Naive thymus-derived CD4-positive, alpha-beta T cell (primary cell): ENCODE results near the gene IQCK. TPM values are rescaled to one million over a fixed set of nuclear protein-coding genes. Genes with fewer than 3 reads are reported as not detected.

Source experiments
- ATAC-seq: fragments of 150-1000 bp; cut with Tn5 transposase; 2 replicates; pipeline ENCODE4 v1.10.0; 2021; ENCODE audit warnings: mild to moderate bottlenecking, moderate library complexity
- CTCF ChIA-PET: fragments of 350-600 bp; sonication (Branson Sonifier 250); formaldehyde crosslinking; loops from one replicate; lab custom pipeline; 2021; ENCODE audit warnings: antibody characterized with exemption; lab: Charles Lee
- POLR2A ChIA-PET: fragments of 350-600 bp; sonication (Branson Sonifier 250); formaldehyde crosslinking; loops from one replicate; lab custom pipeline; 2021; ENCODE audit warnings: antibody characterized with exemption, inconsistent platforms; lab: Charles Lee
- DNase-seq, 9 donors: peaks; one replicate each; pipeline versions ENCODE4 v3.0.0 to v3.0.0-alpha.2; 2020 to 2022; ENCODE audit warnings: mixed read lengths in 1 of 9
- H3K27ac ChIP-seq: one replicate; pipeline ENCODE4 v1.7.0; 2013; ENCODE audit warnings: mild to moderate bottlenecking, low read depth, low read length, moderate library complexity
- H3K27me3 ChIP-seq, 2 donors: one replicate each; pipeline ENCODE4 v1.7.0; 2013; ENCODE audit warnings: low read length in 2 of 2, mild to moderate bottlenecking in 2 of 2, moderate library complexity in 2 of 2; ENCODE audit not compliant: control insufficient read depth in 2 of 2, insufficient read depth in 2 of 2
- H3K36me3 ChIP-seq, 3 experiments: 1 replicate in 2 of 3; 2 replicates in 1 of 3; pipeline ENCODE4 v1.7.0; 2013; ENCODE audit warnings: low read length in 3 of 3, mild to moderate bottlenecking in 3 of 3, moderate library complexity in 1 of 3; ENCODE audit not compliant: insufficient read depth in 3 of 3, control insufficient read depth in 2 of 3
- H3K4me1 ChIP-seq, 2 donors: one replicate each; pipeline ENCODE4 v1.7.0; 2013; ENCODE audit warnings: low read length in 2 of 2, mild to moderate bottlenecking in 2 of 2, moderate library complexity in 1 of 2; ENCODE audit not compliant: control insufficient read depth in 2 of 2, insufficient read depth in 2 of 2
- H3K4me3 ChIP-seq: 2 replicates; pipeline ENCODE4 v1.7.0; 2013; ENCODE audit warnings: mild to moderate bottlenecking, low read length
- H3K9me3 ChIP-seq, 3 experiments: 1 replicate in 2 of 3; 2 replicates in 1 of 3; pipeline ENCODE4 v1.7.0; 2013; ENCODE audit warnings: low read length in 3 of 3; ENCODE audit not compliant: control insufficient read depth in 2 of 3
- H3K27ac Mint-ChIP-seq, 9 donors: one replicate each; pipeline ENCODE4 v1.8.0; 2020 to 2022; ENCODE audit warnings: mixed read lengths in 9 of 9, mild to moderate bottlenecking in 8 of 9, moderate library complexity in 5 of 9, inconsistent platforms in 2 of 9
- H3K27me3 Mint-ChIP-seq, 5 donors: one replicate each; pipeline ENCODE4 v1.8.0; 2021 to 2022; ENCODE audit warnings: mixed read lengths in 5 of 5, mild to moderate bottlenecking in 1 of 5
- H3K36me3 Mint-ChIP-seq, 5 donors: one replicate each; pipeline ENCODE4 v1.8.0; 2020 to 2022; ENCODE audit warnings: mixed read lengths in 5 of 5, mild to moderate bottlenecking in 3 of 5, inconsistent platforms in 1 of 5
- H3K4me1 Mint-ChIP-seq, 7 donors: one replicate each; pipeline ENCODE4 v1.8.0; 2020 to 2022; ENCODE audit warnings: mixed read lengths in 7 of 7, mild to moderate bottlenecking in 3 of 7, inconsistent platforms in 1 of 7
- H3K4me3 Mint-ChIP-seq, 10 donors: one replicate each; pipeline ENCODE4 v1.8.0; 2020 to 2022; ENCODE audit warnings: mild to moderate bottlenecking in 10 of 10, mixed read lengths in 10 of 10, moderate library complexity in 6 of 10, inconsistent platforms in 2 of 10
- H3K9me3 Mint-ChIP-seq, 11 donors: one replicate each; pipeline ENCODE4 v1.8.0; 2020 to 2022; ENCODE audit warnings: mixed read lengths in 11 of 11, mild to moderate bottlenecking in 4 of 11, inconsistent platforms in 1 of 11, moderate library complexity in 1 of 11
- intact Hi-C, 2 donors: fragments of 100-400 bp; cut with micrococcal nuclease; formaldehyde crosslinking; loops; one replicate each; pipeline ENCODE4 v1.15.1; 2023
- polyA plus RNA-seq, 2 donors: library from polyadenylated mRNA; unstranded; fragments of 300-500 nt; fragmentation: Illumina TruSeq; gene quantifications; one replicate each; pipeline ENCODE4 v1.2.3, GENCODE V29; 2021
- total RNA-seq, 6 experiments: library from RNA in 5 of 6; stranded (reverse) in 5 of 6; gene quantifications; 1 replicate in 5 of 6; 2 replicates in 1 of 6; pipeline ENCODE4 v1.2.3 and lab custom pipeline; 2021 to 2026

Gene IQCK
- total and polyA plus RNA-seq, 7 experiments from 2014 or later, result 0.48 to 5.0 (median 3.4) TPM

DNA sequence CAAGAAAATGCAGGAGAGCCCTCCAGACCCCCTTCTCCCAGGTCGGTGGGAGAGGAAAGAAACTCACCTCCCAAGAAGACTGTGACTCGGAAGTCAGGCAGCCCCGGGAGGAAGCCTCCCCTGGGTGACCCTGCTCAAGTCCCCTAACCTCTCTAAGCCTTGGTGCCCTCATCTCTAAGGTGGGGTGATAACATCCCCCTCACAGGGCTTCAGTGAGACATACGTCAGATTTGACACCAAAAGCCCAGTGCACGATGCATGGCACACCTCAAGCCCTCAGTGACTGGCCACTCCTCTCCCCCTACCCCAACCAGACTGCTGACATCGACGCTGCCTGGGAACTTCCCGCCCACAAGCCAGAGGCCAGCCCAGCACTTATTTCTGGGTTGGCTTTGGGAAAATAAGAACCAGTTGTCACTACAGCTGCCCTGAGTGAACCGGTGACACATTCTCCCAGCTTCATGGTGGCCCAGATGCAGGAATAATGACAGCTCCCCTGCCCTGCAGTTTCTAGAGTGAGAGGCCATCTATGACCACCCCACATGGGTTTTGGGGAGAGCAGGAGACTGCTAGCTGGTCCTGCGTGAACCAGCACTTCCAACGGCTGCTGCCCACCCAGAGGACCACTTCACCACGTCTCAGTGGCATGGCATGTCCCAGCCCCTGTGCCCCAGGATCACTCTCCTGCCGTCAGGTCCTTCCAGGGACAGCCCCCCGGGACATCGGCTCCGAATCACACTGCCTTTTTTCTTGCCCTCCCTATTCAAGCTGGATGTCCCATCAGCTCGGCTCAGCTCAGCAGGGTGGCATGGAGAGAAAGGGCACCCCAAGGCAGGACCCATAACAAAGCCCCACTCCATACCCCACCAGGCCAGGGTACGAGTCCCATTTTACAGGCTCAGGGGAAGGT is 9.5 kb upstream of the IQCK start:
- H3K27ac Mint-ChIP-seq, result peak overlapping the region in 7 of 9 donors; percentile 40 to 83 (median 55)
- H3K4me3 Mint-ChIP-seq, result no peak overlapping the region
- Histone ChIP-seq H3K27me3 (no peaks in the 10 kb centered on the region), H3K36me3 (peaks cover 0 to 87% (median 11%) of the 10 kb centered on the region in 3 experiments), H3K4me1 (no peaks in the 10 kb centered on the region), H3K27ac (no peak overlapping the region), H3K4me3 (no peak overlapping the region), H3K9me3 (no peaks in the 10 kb centered on the region)
- H3K4me1 Mint-ChIP-seq, result peaks cover 0 to 21% (median 14%) of the 10 kb centered on the region in 7 donors
- ChIA-PET CTCF (no interaction called here), POLR2A (interaction anchor here (0.5 kb wide), 1 partner anchor 12 kb away, joined by 3 read pairs; no protein-coding TSS in a partner anchor)
- no peaks in the 10 kb centered on the region for H3K27me3 Mint-ChIP-seq
- H3K36me3 Mint-ChIP-seq, result peaks cover 9 to 63% (median 28%) of the 10 kb centered on the region in 5 donors
- DNase-seq, result no peak
- intact Hi-C loops, result no loop called here
- H3K9me3 Mint-ChIP-seq, result peaks cover 0 to 2% (median 0%) of the 10 kb centered on the region in 11 donors
- no peak for ATAC-seq

DNA sequence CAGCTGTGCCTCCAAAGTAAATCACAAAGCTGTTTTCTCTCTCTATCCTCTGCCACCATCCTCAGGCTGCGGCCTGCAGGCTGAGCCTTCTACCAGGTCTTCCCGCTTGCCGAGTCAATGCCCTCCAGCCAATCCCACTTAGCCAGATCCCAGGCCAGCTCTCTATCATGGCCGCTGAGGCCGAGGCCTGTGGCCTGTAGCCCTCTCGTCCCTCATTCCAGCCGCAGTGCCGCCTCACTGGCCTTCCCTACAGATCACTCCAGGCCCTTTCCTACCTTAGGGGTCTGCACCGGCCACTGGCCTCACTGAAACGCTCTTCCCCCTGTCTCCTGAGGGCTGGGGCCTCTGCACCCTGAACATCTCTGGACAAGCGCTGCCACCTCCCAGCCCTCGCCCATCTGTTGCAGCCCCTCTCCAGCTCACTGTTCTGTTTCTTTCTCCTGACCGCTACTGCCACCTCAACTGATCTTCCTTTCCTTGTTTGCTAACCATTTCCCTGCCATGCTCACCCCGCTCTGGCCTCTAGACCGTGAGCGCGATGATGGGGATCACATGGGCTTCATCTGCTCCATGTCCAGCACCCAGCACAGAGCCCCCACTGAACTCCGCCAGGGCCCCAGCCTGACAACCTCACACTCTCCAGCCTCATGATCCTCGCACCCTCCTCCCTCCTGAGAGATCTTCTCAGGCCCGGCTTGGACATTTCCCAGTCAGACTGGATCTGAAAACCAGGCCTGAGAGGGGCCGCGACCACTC is 8.5 kb upstream of the IQCK start:
- H3K4me1 ChIP-seq, result no peaks in the 10 kb centered on the region
- no peaks in the 10 kb centered on the region for H3K9me3 ChIP-seq
- H3K9me3 Mint-ChIP-seq, result peaks cover 0 to 2% (median 0%) of the 10 kb centered on the region in 11 donors
- ChIA-PET POLR2A (no interaction called here), CTCF (interaction anchor here (1.2 kb wide), 1 partner anchor 1660 kb away, joined by 4 read pairs; no protein-coding TSS in a partner anchor)
- H3K4me1 Mint-ChIP-seq, result peaks cover 0 to 30% (median 19%) of the 10 kb centered on the region in 7 donors
- no peak overlapping the region for H3K4me3 ChIP-seq
- peaks cover 8 to 61% (median 34%) of the 10 kb centered on the region in 5 donors for H3K36me3 Mint-ChIP-seq
- peaks cover 0 to 88% (median 11%) of the 10 kb centered on the region in 3 experiments for H3K36me3 ChIP-seq
- no peaks in the 10 kb centered on the region for H3K27me3 ChIP-seq
- ATAC-seq (no peak), DNase-seq (no peak)
- intact Hi-C loops, result no loop called here
- H3K27ac ChIP-seq, result no peak overlapping the region
- no peak overlapping the region for H3K4me3 Mint-ChIP-seq
- peak overlapping the region in 7 of 9 donors; percentile 40 to 85 (median 65) for H3K27ac Mint-ChIP-seq
- no peaks in the 10 kb centered on the region for H3K27me3 Mint-ChIP-seq

DNA sequence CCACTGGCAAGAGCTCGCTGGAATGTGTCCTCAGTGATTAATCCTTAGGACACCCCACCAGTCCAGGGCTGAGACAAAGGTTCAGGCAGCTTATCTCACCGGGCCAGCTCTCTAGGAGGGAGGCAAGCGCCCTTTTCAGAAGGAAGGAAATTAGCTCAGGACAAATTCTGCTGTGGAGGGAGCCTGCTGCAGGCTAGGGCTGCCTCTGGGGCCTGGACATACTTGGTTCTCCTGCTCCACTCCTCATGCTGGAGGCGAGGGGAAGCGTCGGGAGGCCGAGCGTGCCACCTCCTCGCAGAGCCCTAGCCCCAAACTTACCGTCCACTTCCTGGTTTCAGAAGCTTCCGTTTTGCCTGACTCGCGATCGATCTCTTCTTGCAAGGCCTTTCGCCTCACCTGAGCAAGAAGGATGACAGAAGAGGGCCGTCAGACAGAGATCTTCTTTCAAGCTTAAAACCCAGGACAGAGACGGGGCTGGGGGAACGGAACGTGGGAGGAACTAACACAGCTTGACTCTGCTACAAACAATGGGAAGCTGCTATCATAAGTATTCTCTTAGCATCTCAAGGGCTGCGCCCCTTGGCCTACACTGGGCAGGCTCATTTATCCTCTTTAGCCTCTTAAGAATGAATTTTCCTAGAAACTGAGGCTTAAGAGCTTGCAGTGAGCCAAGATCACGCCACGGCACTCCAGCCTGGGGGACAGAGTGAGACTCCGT is 7.7 kb upstream of the IQCK start:
- POLR2A ChIA-PET, result no interaction called here

DNA sequence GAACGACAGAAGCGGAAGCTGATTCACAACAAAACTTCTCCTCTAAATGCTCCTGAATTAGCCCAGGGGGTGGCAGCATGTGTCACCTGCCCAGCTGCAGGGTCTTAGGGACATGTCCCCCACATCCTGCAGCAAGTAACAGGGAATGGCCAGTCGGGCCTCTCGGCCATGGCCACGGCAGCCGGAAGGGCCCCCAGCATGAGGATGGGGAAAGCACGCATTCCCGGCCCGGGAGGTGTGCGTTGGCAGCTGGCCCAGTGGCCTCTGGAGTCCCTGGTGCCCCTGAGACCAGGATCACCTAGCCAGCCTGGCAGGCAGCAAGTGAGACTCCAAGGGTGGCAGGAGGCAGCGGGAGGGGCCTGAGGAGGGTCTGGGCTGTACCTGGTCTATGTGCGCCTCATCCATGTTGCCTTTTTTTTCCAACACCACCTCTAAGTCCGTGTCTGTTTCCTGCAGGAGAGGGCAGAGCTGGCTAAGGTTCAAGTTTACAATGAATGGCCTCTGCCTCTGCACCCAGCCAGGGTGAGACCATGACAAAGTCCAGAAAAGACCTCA is 7.0 kb upstream of the IQCK start:
- Mint-ChIP-seq H3K9me3 (peaks cover 0 to 2% (median 0%) of the 10 kb centered on the region in 11 donors), H3K27ac (peak overlapping the region in 2 of 9 donors; percentile 28 to 84), H3K36me3 (peaks cover 8 to 51% (median 28%) of the 10 kb centered on the region in 5 donors), H3K27me3 (no peaks in the 10 kb centered on the region), H3K4me3 (no peak overlapping the region), H3K4me1 (peaks cover 2 to 40% (median 28%) of the 10 kb centered on the region in 7 donors)
- no peak for ATAC-seq
- intact Hi-C loops, result no loop called here
- Histone ChIP-seq H3K27ac (no peak overlapping the region), H3K9me3 (no peaks in the 10 kb centered on the region), H3K36me3 (peaks cover 0 to 76% (median 11%) of the 10 kb centered on the region in 3 experiments), H3K4me1 (no peaks in the 10 kb centered on the region), H3K27me3 (no peaks in the 10 kb centered on the region), H3K4me3 (no peak overlapping the region)
- POLR2A ChIA-PET, result no interaction called here
- CTCF ChIA-PET, result interaction anchor here (0.5 kb wide), 1 partner anchor 60 kb away, joined by 3 read pairs; no protein-coding TSS in a partner anchor
- DNase-seq, result no peak

More for the DNA sequence above, 7.7 kb upstream of the IQCK start:
- CTCF ChIA-PET, result interaction anchor here (0.5 to 1.2 kb wide), 2 partner anchors 60 to 1661 kb away, joined by 3 to 4 read pairs; no protein-coding TSS in a partner anchor
- Histone ChIP-seq H3K9me3 (no peaks in the 10 kb centered on the region), H3K4me3 (no peak overlapping the region), H3K4me1 (no peaks in the 10 kb centered on the region), H3K27me3 (no peaks in the 10 kb centered on the region), H3K27ac (no peak overlapping the region), H3K36me3 (peaks cover 0 to 83% (median 11%) of the 10 kb centered on the region in 3 experiments)
- H3K9me3 Mint-ChIP-seq, result peaks cover 0 to 2% (median 0%) of the 10 kb centered on the region in 11 donors
- intact Hi-C loops, result no loop called here
- no peak overlapping the region for H3K4me3 Mint-ChIP-seq
- H3K4me1 Mint-ChIP-seq, result peaks cover 0 to 34% (median 23%) of the 10 kb centered on the region in 7 donors
- DNase-seq (no peak), ATAC-seq (no peak)
- H3K36me3 Mint-ChIP-seq, result peaks cover 11 to 58% (median 32%) of the 10 kb centered on the region in 5 donors
- no peaks in the 10 kb centered on the region for H3K27me3 Mint-ChIP-seq
- H3K27ac Mint-ChIP-seq, result peak overlapping the region in 4 of 9 donors; percentile 17 to 68 (median 53)

DNA sequence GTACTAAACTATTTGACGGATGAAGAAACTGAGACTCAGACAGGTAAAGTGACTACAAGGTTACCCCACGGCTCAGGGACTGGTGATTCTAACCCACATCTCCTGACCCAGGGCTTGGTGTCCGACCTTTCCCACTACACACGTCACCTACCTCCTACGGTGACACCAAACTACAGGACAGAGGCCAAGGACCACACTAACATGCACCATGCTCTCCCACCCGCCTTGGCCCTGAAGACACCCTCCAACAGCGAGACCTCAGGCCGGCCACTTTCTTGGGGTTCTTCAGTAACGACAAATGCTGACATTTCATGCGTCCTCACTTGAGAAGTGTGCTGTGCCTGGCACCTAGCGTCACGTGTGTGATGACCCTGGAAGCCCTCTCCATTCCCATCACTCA is 6.4 kb upstream of the IQCK start:
- H3K4me3 Mint-ChIP-seq, result no peak overlapping the region
- Histone ChIP-seq H3K4me1 (no peaks in the 10 kb centered on the region), H3K27me3 (no peaks in the 10 kb centered on the region), H3K4me3 (no peak overlapping the region), H3K9me3 (no peaks in the 10 kb centered on the region), H3K36me3 (peaks cover 0 to 70% (median 11%) of the 10 kb centered on the region in 3 experiments), H3K27ac (no peak overlapping the region)
- H3K27ac Mint-ChIP-seq, result peak overlapping the region in 6 of 9 donors; percentile 28 to 84 (median 48)
- ChIA-PET CTCF (no interaction called here), POLR2A (no interaction called here)
- H3K9me3 Mint-ChIP-seq, result peaks cover 0 to 2% (median 0%) of the 10 kb centered on the region in 11 donors
- ATAC-seq, result no peak
- intact Hi-C loops, result no loop called here
- H3K4me1 Mint-ChIP-seq, result peaks cover 8 to 45% (median 34%) of the 10 kb centered on the region in 7 donors
- H3K36me3 Mint-ChIP-seq, result peaks cover 8 to 46% (median 23%) of the 10 kb centered on the region in 5 donors
- no peaks in the 10 kb centered on the region for H3K27me3 Mint-ChIP-seq
- DNase-seq, result no peak
